ENCODE data around the gene PVALB. TPM values are rescaled to one million over a fixed set of nuclear protein-coding genes. Genes with fewer than 3 reads are reported as not detected.

PVALB gene
- total and polyA plus RNA-seq, 9 donors, result 2.9 to 22.2 (median 11.2) TPM

- H3K9me3 ChIP-seq (replicated peaks; ENCODE audit: control insufficient read depth, low read depth, low read length), result no peaks in the 10 kb centered on the region
- peaks cover 8% of the 10 kb centered on the region for H3K4me1 ChIP-seq (ENCODE audit: control insufficient read depth, insufficient read depth, low read length)
- WGBS (ENCODE audit: insufficient coverage), result 33% methylated on average over 9 of the region's 12 CpGs
- no peak overlapping the region for H3K27ac ChIP-seq (ENCODE audit: low read length)
- no peak overlapping the region for H3K4me3 ChIP-seq (ENCODE audit: low read length)
- H3K36me3 ChIP-seq (ENCODE audit: control insufficient read depth, insufficient read depth, low read length), result no peaks in the 10 kb centered on the region
- no peak for DNase-seq
- peaks cover 14% of the 10 kb centered on the region for H3K27me3 ChIP-seq (ENCODE audit: control insufficient read depth, insufficient read depth, low read length)
Observed at GRCh38 chr22:36797911-36798673, 18.7 kb downstream of the PVALB start.

GRCh38 chr22:36797374-36797773 lies 19.5 kb downstream of the PVALB start:
- Histone ChIP-seq H3K27ac (ENCODE audit: low read length) (no peak overlapping the region), H3K36me3 (ENCODE audit: control insufficient read depth, insufficient read depth, low read length) (no peaks in the 10 kb centered on the region), H3K9me3 (replicated peaks; ENCODE audit: control insufficient read depth, low read depth, low read length) (no peaks in the 10 kb centered on the region), H3K4me1 (ENCODE audit: control insufficient read depth, insufficient read depth, low read length) (peaks cover 8% of the 10 kb centered on the region), H3K4me3 (ENCODE audit: low read length) (no peak overlapping the region), H3K27me3 (ENCODE audit: control insufficient read depth, insufficient read depth, low read length) (peaks cover 14% of the 10 kb centered on the region)
- no peak for DNase-seq
- WGBS (ENCODE audit: insufficient coverage), result 31% methylated on average over 9 of the region's 9 CpGs

GRCh38 chr22:36796552-36797175 lies 20.2 kb downstream of the PVALB start:
- Histone ChIP-seq H3K4me3 (ENCODE audit: low read length) (no peak overlapping the region), H3K27ac (ENCODE audit: low read length) (no peak overlapping the region), H3K36me3 (ENCODE audit: control insufficient read depth, insufficient read depth, low read length) (no peaks in the 10 kb centered on the region), H3K4me1 (ENCODE audit: control insufficient read depth, insufficient read depth, low read length) (peaks cover 8% of the 10 kb centered on the region), H3K27me3 (ENCODE audit: control insufficient read depth, insufficient read depth, low read length) (peaks cover 14% of the 10 kb centered on the region), H3K9me3 (replicated peaks; ENCODE audit: control insufficient read depth, low read depth, low read length) (no peaks in the 10 kb centered on the region)
- DNase-seq, result no peak
- WGBS (ENCODE audit: insufficient coverage), result 62% methylated on average over 7 of the region's 7 CpGs

GRCh38 chr22:36795633-36796032 lies 21.2 kb downstream of the PVALB start:
- H3K36me3 ChIP-seq (ENCODE audit: control insufficient read depth, insufficient read depth, low read length), result no peaks in the 10 kb centered on the region
- H3K27me3 ChIP-seq (ENCODE audit: control insufficient read depth, insufficient read depth, low read length), result peaks cover 15% of the 10 kb centered on the region
- WGBS (ENCODE audit: insufficient coverage), result 93% methylated on average over 3 of the region's 7 CpGs
- DNase-seq, result no peak
- no peak overlapping the region for H3K27ac ChIP-seq (ENCODE audit: low read length)
- no peak overlapping the region for H3K4me3 ChIP-seq (ENCODE audit: low read length)
- peaks cover 8% of the 10 kb centered on the region for H3K4me1 ChIP-seq (ENCODE audit: control insufficient read depth, insufficient read depth, low read length)
- no peaks in the 10 kb centered on the region for H3K9me3 ChIP-seq (replicated peaks; ENCODE audit: control insufficient read depth, low read depth, low read length)

- WGBS (ENCODE audit: insufficient coverage), result 53% methylated on average over 7 of the region's 7 CpGs
- no peak overlapping the region for H3K4me3 ChIP-seq (ENCODE audit: low read length)
- H3K27ac ChIP-seq (ENCODE audit: low read length), result no peak overlapping the region
- H3K27me3 ChIP-seq (ENCODE audit: control insufficient read depth, insufficient read depth, low read length), result peaks cover 41% of the 10 kb centered on the region
- H3K36me3 ChIP-seq (ENCODE audit: control insufficient read depth, insufficient read depth, low read length), result no peaks in the 10 kb centered on the region
- no peaks in the 10 kb centered on the region for H3K4me1 ChIP-seq (ENCODE audit: control insufficient read depth, insufficient read depth, low read length)
- no peaks in the 10 kb centered on the region for H3K9me3 ChIP-seq (replicated peaks; ENCODE audit: control insufficient read depth, low read depth, low read length)
- DNase-seq, result no peak
Observed at GRCh38 chr22:36790648-36791047, 26.2 kb downstream of the PVALB start.

GRCh38 chr22:36787204-36787988 lies 29.4 kb downstream of the PVALB start:
- no peak overlapping the region for H3K27ac ChIP-seq (ENCODE audit: low read length)
- 37% methylated on average over 13 of the region's 17 CpGs for WGBS (ENCODE audit: insufficient coverage)
- H3K4me1 ChIP-seq (ENCODE audit: control insufficient read depth, insufficient read depth, low read length), result no peaks in the 10 kb centered on the region
- H3K36me3 ChIP-seq (ENCODE audit: control insufficient read depth, insufficient read depth, low read length), result no peaks in the 10 kb centered on the region
- DNase-seq, result no peak
- H3K9me3 ChIP-seq (replicated peaks; ENCODE audit: control insufficient read depth, low read depth, low read length), result no peaks in the 10 kb centered on the region
- H3K4me3 ChIP-seq (ENCODE audit: low read length), result no peak overlapping the region
- peaks cover 41% of the 10 kb centered on the region for H3K27me3 ChIP-seq (ENCODE audit: control insufficient read depth, insufficient read depth, low read length)

- Histone ChIP-seq H3K36me3 (ENCODE audit: control insufficient read depth, insufficient read depth, low read length) (no peaks in the 10 kb centered on the region), H3K27me3 (ENCODE audit: control insufficient read depth, insufficient read depth, low read length) (peaks cover 38% of the 10 kb centered on the region), H3K27ac (ENCODE audit: low read length) (no peak overlapping the region), H3K4me1 (ENCODE audit: control insufficient read depth, insufficient read depth, low read length) (peaks cover 2% of the 10 kb centered on the region), H3K9me3 (replicated peaks; ENCODE audit: control insufficient read depth, low read depth, low read length) (no peaks in the 10 kb centered on the region), H3K4me3 (ENCODE audit: low read length) (no peak overlapping the region)
- 86% methylated on average over 1 of the region's 2 CpGs for WGBS (ENCODE audit: insufficient coverage)
- no peak for DNase-seq
Observed at GRCh38 chr22:36783743-36784142, 33.1 kb downstream of the PVALB start.

- Histone ChIP-seq H3K9me3 (replicated peaks; ENCODE audit: control insufficient read depth, low read depth, low read length) (no peaks in the 10 kb centered on the region), H3K27ac (ENCODE audit: low read length) (no peak overlapping the region), H3K36me3 (ENCODE audit: control insufficient read depth, insufficient read depth, low read length) (no peaks in the 10 kb centered on the region), H3K27me3 (ENCODE audit: control insufficient read depth, insufficient read depth, low read length) (peaks cover 28% of the 10 kb centered on the region), H3K4me3 (ENCODE audit: low read length) (no peak overlapping the region), H3K4me1 (ENCODE audit: control insufficient read depth, insufficient read depth, low read length) (peaks cover 2% of the 10 kb centered on the region)
- peak; percentile 65 for DNase-seq
- 17% methylated on average over 25 of the region's 33 CpGs for WGBS (ENCODE audit: insufficient coverage)
Observed at GRCh38 chr22:36781656-36782627, 34.9 kb downstream of the PVALB start.

GRCh38 chr22:36778020-36778419 lies 38.8 kb downstream of the PVALB start:
- H3K9me3 ChIP-seq (replicated peaks; ENCODE audit: control insufficient read depth, low read depth, low read length), result no peaks in the 10 kb centered on the region
- peaks cover 14% of the 10 kb centered on the region for H3K27me3 ChIP-seq (ENCODE audit: control insufficient read depth, insufficient read depth, low read length)
- no peak for DNase-seq
- peaks cover 14% of the 10 kb centered on the region for H3K4me1 ChIP-seq (ENCODE audit: control insufficient read depth, insufficient read depth, low read length)
- H3K36me3 ChIP-seq (ENCODE audit: control insufficient read depth, insufficient read depth, low read length), result no peaks in the 10 kb centered on the region
- H3K27ac ChIP-seq (ENCODE audit: low read length), result no peak overlapping the region
- H3K4me3 ChIP-seq (ENCODE audit: low read length), result no peak overlapping the region
